Measurements from ENCODE around the gene PDE7B.
A peak's percentile ranks its signal among the peaks of the same experiment; 100 is the strongest.

PDE7B gene

GRCh38 chr6:136226027-136226673 is 374.6 kb downstream of the PDE7B start (continued):
- TF ChIP-seq ZNF214 (tag by site-specific recombination; IDR thresholded peaks at IDR 0.05; ENCODE audit: borderline replicate concordance) (no peak), ZNF747 (tag by site-specific recombination; IDR thresholded peaks at IDR 0.05) (no peak), ZNF157 (tag by site-specific recombination; IDR thresholded peaks at IDR 0.05) (no peak), ZNF580 (tag by site-specific recombination; IDR thresholded peaks at IDR 0.05) (no peak), ZNF311 (tag by site-specific recombination; IDR thresholded peaks at IDR 0.05; ENCODE audit: borderline replicate concordance) (no peak), ZNF488 (tag by site-specific recombination; IDR thresholded peaks at IDR 0.05) (no peak), ZNF169 (tag by site-specific recombination; IDR thresholded peaks at IDR 0.05) (no peak), ZNF600 (tag by site-specific recombination; IDR thresholded peaks at IDR 0.05) (no peak), ZNF501 (tag by site-specific recombination; IDR thresholded peaks at IDR 0.05) (peak; percentile 63; the same call in 1 of the 2 replicates), ZNF274 (IDR thresholded peaks at IDR 0.05; ENCODE audit: low read length) (no peak), ZNF274 (tag by site-specific recombination; IDR thresholded peaks at IDR 0.05; ENCODE audit: borderline replicate concordance) (no peak), YY1 (tag by site-specific recombination; IDR thresholded peaks at IDR 0.05) (no peak), ZNF629 (tag by site-specific recombination; IDR thresholded peaks at IDR 0.05) (no peak), YY2 (tag by site-specific recombination; IDR thresholded peaks at IDR 0.05) (no peak), ZSCAN18 (tag by site-specific recombination; IDR thresholded peaks at IDR 0.05) (no peak), WT1 (tag by site-specific recombination; IDR thresholded peaks at IDR 0.05) (no peak), ZNF140 (tag by site-specific recombination; IDR thresholded peaks at IDR 0.05) (no peak), ZNF280C (tag by site-specific recombination; IDR thresholded peaks at IDR 0.05) (no peak), ZSCAN23 (tag by site-specific recombination; IDR thresholded peaks at IDR 0.05) (no peak), HOXD13 (CRISPR knock-in tag; IDR thresholded peaks at IDR 0.05; ENCODE audit: borderline replicate concordance) (no peak), ZNF266 (tag by site-specific recombination; IDR thresholded peaks at IDR 0.05; ENCODE audit: low read depth) (no peak), ZNF133 (tag by site-specific recombination; IDR thresholded peaks at IDR 0.05) (no peak), ZNF211 (tag by site-specific recombination; IDR thresholded peaks at IDR 0.05; ENCODE audit: low read depth) (no peak), HIC1 (tag by site-specific recombination; IDR thresholded peaks at IDR 0.05) (no peak), ZSCAN30 (tag by site-specific recombination; IDR thresholded peaks at IDR 0.05) (0 out of 2 replicates have a peak, but pooled peaks have one; percentile 39), ZBTB44 (tag by site-specific recombination; IDR thresholded peaks at IDR 0.05) (0 out of 2 replicates have a peak, but pooled peaks have one; percentile 4), ZNF146 (tag by site-specific recombination; IDR thresholded peaks at IDR 0.05) (no peak), ZBTB7A (tag by site-specific recombination; IDR thresholded peaks at IDR 0.05; ENCODE audit: low read depth) (no peak), ZNF514 (tag by site-specific recombination; IDR thresholded peaks at IDR 0.05) (no peak), ZBTB1 (tag by site-specific recombination; IDR thresholded peaks at IDR 0.05) (no peak), ZNF548 (tag by site-specific recombination; IDR thresholded peaks at IDR 0.05) (no peak), ZNF626 (tag by site-specific recombination; IDR thresholded peaks at IDR 0.05) (0 out of 2 replicates have a peak, but pooled peaks have one; percentile 4), ZNF404 (tag by site-specific recombination; IDR thresholded peaks at IDR 0.05) (no peak), ZNF10 (tag by site-specific recombination; IDR thresholded peaks at IDR 0.05) (no peak)

Measured in HEK293 (cell line).